MCF 10A (cell line): Measurements from ENCODE around the gene ITPA. TPM values are rescaled to one million over a fixed set of nuclear protein-coding genes. Genes with fewer than 3 reads are reported as not detected.

Source experiments
- BruUV-seq: library from RNA; stranded (reverse); fragments of 400-500 nt; replicated peaks from 2 replicates; lab custom pipeline; 2021; lab: Mats Ljungman, UMichigan
- CTCF ChIA-PET: fragments of 300-600 bp; sonication (Branson Sonifier 250); formaldehyde crosslinking; extraction: SDS; loops from one replicate; lab custom pipeline; 2021; ENCODE audit warnings: antibody characterized with exemption, inconsistent platforms; lab: Yijun Ruan, JAX
- POLR2A ChIA-PET: fragments of 300-600, 350-650 bp; sonication (Branson Sonifier 250); formaldehyde crosslinking; extraction: SDS; loops from one replicate; lab custom pipeline; 2020; ENCODE audit warnings: antibody characterized with exemption, inconsistent platforms; lab: Yijun Ruan, JAX
- DNase-seq: peaks from one replicate; pipeline ENCODE4 v3.0.0-alpha.2; 2018; ENCODE audit not compliant: unreplicated experiment
- H3K27ac Mint-ChIP-seq: one replicate; pipeline ENCODE4 v1.8.0; 2022; ENCODE audit warnings: mild to moderate bottlenecking, low read depth, mixed read lengths; ENCODE audit not compliant: unreplicated experiment
- H3K27me3 Mint-ChIP-seq: one replicate; pipeline ENCODE4 v1.8.0; 2022; ENCODE audit warnings: mixed read lengths; ENCODE audit not compliant: insufficient read depth, unreplicated experiment
- H3K36me3 Mint-ChIP-seq: one replicate; pipeline ENCODE4 v1.8.0; 2022; ENCODE audit warnings: mild to moderate bottlenecking, moderate library complexity, mixed read lengths; ENCODE audit not compliant: insufficient read depth, unreplicated experiment
- H3K4me1 Mint-ChIP-seq: one replicate; pipeline ENCODE4 v1.8.0; 2022; ENCODE audit warnings: mixed read lengths; ENCODE audit not compliant: insufficient read depth, unreplicated experiment
- H3K4me3 Mint-ChIP-seq: one replicate; pipeline ENCODE4 v1.8.0; 2022; ENCODE audit warnings: mild to moderate bottlenecking, moderate library complexity, mixed read lengths; ENCODE audit not compliant: unreplicated experiment
- H3K9me3 Mint-ChIP-seq: one replicate; pipeline ENCODE4 v1.8.0; 2022; ENCODE audit warnings: mixed read lengths; ENCODE audit not compliant: unreplicated experiment
- intact Hi-C: fragments of 100-400 bp; cut with micrococcal nuclease; formaldehyde crosslinking; loops from 2 replicates; pipeline ENCODE4 v1.14.1; 2022
- total RNA-seq: library from RNA; stranded (reverse); gene quantifications from 2 replicates; pipeline ENCODE4 v1.2.3, GENCODE V29; 2022
- TF ChIP-seq, protein P1 (sequence below): fragments of 200-600 bp; IDR thresholded peaks from one replicate; pipeline ENCODE4 v1.8.0; 2022; ENCODE audit warnings: antibody characterized with exemption, mild to moderate bottlenecking; ENCODE audit not compliant: unreplicated experiment

The ITPA gene
- total RNA-seq, 1 experiment from 2014 or later: 97.1 TPM

DNA sequence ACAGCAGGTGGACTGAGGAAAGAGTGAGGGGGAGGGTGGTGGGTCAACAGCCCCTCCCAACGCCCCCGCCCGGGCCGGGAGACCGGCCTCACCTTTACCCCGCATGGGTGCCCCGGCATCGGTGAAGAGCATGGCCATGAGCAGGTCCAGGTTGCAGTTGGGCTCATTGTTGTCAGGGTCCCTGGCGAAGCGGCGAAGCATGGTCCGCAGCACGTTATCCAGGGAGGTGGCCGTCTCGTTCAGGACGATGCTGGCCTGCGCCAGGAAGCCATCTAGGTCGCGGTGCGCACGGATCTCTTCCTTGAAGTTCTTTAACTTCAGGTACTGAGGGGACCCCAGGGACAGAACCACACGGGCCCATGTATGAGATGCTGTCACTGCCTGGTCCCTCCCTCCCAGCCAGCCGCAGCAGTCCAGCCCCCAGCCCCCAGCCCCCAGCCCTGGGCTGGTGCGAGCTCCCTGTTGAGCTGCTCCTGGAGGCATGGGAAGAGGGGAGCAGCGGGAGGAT, 24.7 kb downstream of the ITPA start:
- ChIA-PET CTCF (interaction anchor here (0.6 to 1.8 kb wide), 2 partner anchors 15 to 16 kb away, joined by 4 to 6 read pairs; no protein-coding TSS in a partner anchor), POLR2A (no interaction called here)
- intact Hi-C loops: no loop called here
- Mint-ChIP-seq H3K4me3 (no peak overlapping the region), H3K9me3 (no peaks in the 10 kb centered on the region), H3K4me1 (peaks cover 20% of the 10 kb centered on the region), H3K27me3 (no peaks in the 10 kb centered on the region), H3K36me3 (no peaks in the 10 kb centered on the region), H3K27ac (no peak overlapping the region)
- TF ChIP-seq, protein P1, sequence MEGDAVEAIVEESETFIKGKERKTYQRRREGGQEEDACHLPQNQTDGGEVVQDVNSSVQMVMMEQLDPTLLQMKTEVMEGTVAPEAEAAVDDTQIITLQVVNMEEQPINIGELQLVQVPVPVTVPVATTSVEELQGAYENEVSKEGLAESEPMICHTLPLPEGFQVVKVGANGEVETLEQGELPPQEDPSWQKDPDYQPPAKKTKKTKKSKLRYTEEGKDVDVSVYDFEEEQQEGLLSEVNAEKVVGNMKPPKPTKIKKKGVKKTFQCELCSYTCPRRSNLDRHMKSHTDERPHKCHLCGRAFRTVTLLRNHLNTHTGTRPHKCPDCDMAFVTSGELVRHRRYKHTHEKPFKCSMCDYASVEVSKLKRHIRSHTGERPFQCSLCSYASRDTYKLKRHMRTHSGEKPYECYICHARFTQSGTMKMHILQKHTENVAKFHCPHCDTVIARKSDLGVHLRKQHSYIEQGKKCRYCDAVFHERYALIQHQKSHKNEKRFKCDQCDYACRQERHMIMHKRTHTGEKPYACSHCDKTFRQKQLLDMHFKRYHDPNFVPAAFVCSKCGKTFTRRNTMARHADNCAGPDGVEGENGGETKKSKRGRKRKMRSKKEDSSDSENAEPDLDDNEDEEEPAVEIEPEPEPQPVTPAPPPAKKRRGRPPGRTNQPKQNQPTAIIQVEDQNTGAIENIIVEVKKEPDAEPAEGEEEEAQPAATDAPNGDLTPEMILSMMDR: no peak
- BruUV-seq: no TSS peak
- DNase-seq: no peak

- H3K36me3 Mint-ChIP-seq: no peaks in the 10 kb centered on the region
- intact Hi-C loops: loop anchor here (5.0 kb wide), 1 partner anchor 77 kb away; no protein-coding TSS in a partner anchor
- no peaks in the 10 kb centered on the region for H3K27me3 Mint-ChIP-seq
- no peak overlapping the region for H3K27ac Mint-ChIP-seq
- H3K4me1 Mint-ChIP-seq: peaks cover 22% of the 10 kb centered on the region
- no TSS peak for BruUV-seq
- POLR2A ChIA-PET: interaction anchor here (0.8 to 1.5 kb wide), 5 partner anchors 11 to 67 kb away, joined by 3 to 6 read pairs (median 3); partner anchors contain the start of gene ITPA
- H3K9me3 Mint-ChIP-seq: no peaks in the 10 kb centered on the region
- TF ChIP-seq, protein P1: no peak
- CTCF ChIA-PET: interaction anchor here (0.6 to 2.5 kb wide), 4 partner anchors 15 to 80 kb away, joined by 3 to 8 read pairs (median 3); no protein-coding TSS in a partner anchor
- peak; percentile 86 for DNase-seq
- H3K4me3 Mint-ChIP-seq: peak overlapping the region; percentile 7
These were observed 26.5 kb downstream of the ITPA start for GRCh38 chr20:3235666-3236324.

DNA sequence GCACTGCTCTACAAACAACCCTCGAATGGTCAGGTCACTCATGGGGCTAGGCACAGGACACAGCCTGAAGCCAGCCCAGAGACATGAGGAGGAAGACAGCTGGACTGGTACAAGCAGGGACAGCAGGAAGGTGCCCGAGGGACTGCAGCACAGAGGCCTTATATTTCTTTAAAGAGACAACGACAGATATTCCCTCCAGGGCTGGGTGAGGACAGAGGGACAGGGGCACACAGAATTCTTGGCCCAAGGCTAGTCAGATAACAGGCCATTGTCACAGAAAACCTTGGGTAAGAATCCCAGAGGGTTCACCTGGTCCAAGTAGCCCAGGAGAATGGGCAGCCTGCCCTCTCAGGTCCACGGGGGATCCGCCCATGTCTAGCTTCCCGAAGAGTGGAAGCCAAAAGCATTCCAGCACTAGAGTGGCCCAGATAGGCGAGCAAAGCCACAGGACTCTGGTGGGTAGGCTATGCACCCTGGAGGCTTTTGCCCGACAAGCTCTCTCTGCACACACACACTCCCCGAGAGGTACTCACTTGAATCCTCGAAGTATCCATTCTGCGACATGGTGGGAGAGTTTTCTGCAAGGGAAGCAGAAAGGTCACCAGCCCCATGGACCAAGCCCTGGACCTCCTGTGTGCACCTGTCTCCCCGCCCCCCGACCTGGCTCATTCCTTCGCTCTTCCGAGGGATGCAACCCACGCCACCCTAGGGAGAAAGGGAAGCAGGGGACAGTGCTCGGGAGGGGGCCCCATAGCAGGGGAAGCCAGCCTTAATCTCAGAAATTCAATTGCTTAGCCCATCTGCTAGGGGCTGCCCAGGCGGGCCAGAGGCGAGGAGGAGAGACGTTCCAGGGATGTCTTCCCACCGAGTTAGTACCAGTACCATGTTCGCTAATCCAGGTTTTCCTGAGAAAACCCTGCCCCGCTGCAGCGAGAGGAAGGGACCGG, 28.0 kb downstream of the ITPA start:
- Mint-ChIP-seq H3K36me3 (no peaks in the 10 kb centered on the region), H3K27ac (no peak overlapping the region), H3K4me1 (peaks cover 32% of the 10 kb centered on the region), H3K4me3 (peak overlapping the region; percentile 3), H3K27me3 (no peaks in the 10 kb centered on the region), H3K9me3 (no peaks in the 10 kb centered on the region)
- intact Hi-C loops: loop anchor here (5.0 kb wide), 1 partner anchor 75 kb away; no protein-coding TSS in a partner anchor
- BruUV-seq: no TSS peak
- CTCF ChIA-PET: interaction anchor here (0.5 to 2.5 kb wide), 6 partner anchors 17 to 139 kb away, joined by 3 to 8 read pairs (median 3); no protein-coding TSS in a partner anchor
- POLR2A ChIA-PET: interaction anchor here (0.5 to 1.5 kb wide), 5 partner anchors 12 to 78 kb away, joined by 3 to 6 read pairs (median 3); partner anchors contain the start of gene ITPA
- no peak for DNase-seq
- TF ChIP-seq, protein P1: no peak
